ENCODE measurements around the gene COL13A1.

GRCh38 chr10:69976795-69977546 is 175.3 kb downstream of the COL13A1 start:
- no peak for TF ChIP-seq POLR2A (IDR thresholded peaks at IDR 0.05)
- TF ChIP-seq CTCF (IDR thresholded peaks at IDR 0.05), result no peak

Data from breast epithelium (tissue), 3 donors.